Mesothelial cell of epicardium (in vitro differentiated cells): ENCODE results near the gene PIP5KL1. TPM values are rescaled to one million over a fixed set of nuclear protein-coding genes. Genes with fewer than 3 reads are reported as not detected.

ENCODE experiments used
- DNase-seq, 2 experiments: peaks; one replicate each; pipeline ENCODE4 v3.0.0; 2021; ENCODE audit warnings: low spot score in 2 of 2; ENCODE audit not compliant: unreplicated experiment in 2 of 2
- H3K27ac Mint-ChIP-seq: 2 replicates; pipeline ENCODE4 v1.8.0; 2021; ENCODE audit warnings: mixed read lengths
- H3K27me3 Mint-ChIP-seq: 2 replicates; pipeline ENCODE4 v1.8.0; 2021; ENCODE audit warnings: low read depth, mixed read lengths
- H3K36me3 Mint-ChIP-seq: 2 replicates; pipeline ENCODE4 v1.8.0; 2021; ENCODE audit warnings: mixed read lengths
- H3K4me1 Mint-ChIP-seq: 2 replicates; pipeline ENCODE4 v1.8.0; 2021; ENCODE audit warnings: mixed read lengths
- H3K4me3 Mint-ChIP-seq: 2 replicates; pipeline ENCODE4 v1.8.0; 2021; ENCODE audit warnings: mild to moderate bottlenecking, moderate library complexity, mixed read lengths
- H3K9me3 Mint-ChIP-seq: 2 replicates; pipeline ENCODE4 v1.8.0; 2021; ENCODE audit warnings: mixed read lengths
- total RNA-seq: library from RNA; stranded (reverse); gene quantifications from 3 replicates; pipeline ENCODE4 v1.2.1, GENCODE V29; 2021
- TF ChIP-seq, protein P1 (sequence below): fragments of 200-600 bp; sonication (generic); IDR thresholded peaks from one replicate; pipeline ENCODE4 v1.5.0; 2021; ENCODE audit warnings: antibody characterized with exemption; ENCODE audit not compliant: unreplicated experiment

The PIP5KL1 gene
- total RNA-seq, 1 donor from 2014 or later = 8.2 TPM

- TF ChIP-seq, protein P1, sequence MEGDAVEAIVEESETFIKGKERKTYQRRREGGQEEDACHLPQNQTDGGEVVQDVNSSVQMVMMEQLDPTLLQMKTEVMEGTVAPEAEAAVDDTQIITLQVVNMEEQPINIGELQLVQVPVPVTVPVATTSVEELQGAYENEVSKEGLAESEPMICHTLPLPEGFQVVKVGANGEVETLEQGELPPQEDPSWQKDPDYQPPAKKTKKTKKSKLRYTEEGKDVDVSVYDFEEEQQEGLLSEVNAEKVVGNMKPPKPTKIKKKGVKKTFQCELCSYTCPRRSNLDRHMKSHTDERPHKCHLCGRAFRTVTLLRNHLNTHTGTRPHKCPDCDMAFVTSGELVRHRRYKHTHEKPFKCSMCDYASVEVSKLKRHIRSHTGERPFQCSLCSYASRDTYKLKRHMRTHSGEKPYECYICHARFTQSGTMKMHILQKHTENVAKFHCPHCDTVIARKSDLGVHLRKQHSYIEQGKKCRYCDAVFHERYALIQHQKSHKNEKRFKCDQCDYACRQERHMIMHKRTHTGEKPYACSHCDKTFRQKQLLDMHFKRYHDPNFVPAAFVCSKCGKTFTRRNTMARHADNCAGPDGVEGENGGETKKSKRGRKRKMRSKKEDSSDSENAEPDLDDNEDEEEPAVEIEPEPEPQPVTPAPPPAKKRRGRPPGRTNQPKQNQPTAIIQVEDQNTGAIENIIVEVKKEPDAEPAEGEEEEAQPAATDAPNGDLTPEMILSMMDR = no peak
- H3K4me1 Mint-ChIP-seq = peaks cover 9% of the 10 kb centered on the region
- H3K27me3 Mint-ChIP-seq = no peaks in the 10 kb centered on the region
- H3K36me3 Mint-ChIP-seq = peaks cover 3% of the 10 kb centered on the region
- H3K27ac Mint-ChIP-seq = no peak overlapping the region
- H3K4me3 Mint-ChIP-seq = no peak overlapping the region
- H3K9me3 Mint-ChIP-seq = no peaks in the 10 kb centered on the region
- DNase-seq = no peak
Measured at GRCh38 chr9:127870887-127871286, 59.7 kb downstream of the PIP5KL1 start.

Other genes with a start within 250 kb of the PIP5KL1 start
- gene CFAP157, start 223.8 kb downstream of the PIP5KL1 start, total RNA-seq = 0.34 to 0.49 TPM (median 0.41 TPM) in 3 replicates
- gene PTRH1, start 215.1 kb downstream of the PIP5KL1 start, total RNA-seq = 9.4 to 10.3 TPM (median 9.5 TPM) in 3 replicates
- gene TTC16, start 214.7 kb downstream of the PIP5KL1 start, total RNA-seq = 0.07 TPM in 1 of 3 replicates, not detected in the others
- gene TOR2A, start 195.5 kb downstream of the PIP5KL1 start, total RNA-seq = 14.0 to 17.3 TPM (median 15.9 TPM) in 3 replicates
- 3.4 to 3.9 TPM (median 3.7 TPM) in 3 replicates for gene SH2D3C, start 152.1 kb downstream of the PIP5KL1 start, total RNA-seq
- 110 to 120 TPM (median 112 TPM) in 3 replicates for gene CDK9, start 144.7 kb downstream of the PIP5KL1 start, total RNA-seq
- gene FPGS, start 127.9 kb downstream of the PIP5KL1 start, total RNA-seq = 58.1 to 61.4 TPM (median 58.2 TPM) in 3 replicates
- 7.3 to 8.5 TPM (median 8.1 TPM) in 3 replicates for gene ENG, start 76.1 kb downstream of the PIP5KL1 start, total RNA-seq
- gene AK1, start 53.1 kb downstream of the PIP5KL1 start, total RNA-seq = 34.4 to 39.4 TPM (median 38.5 TPM) in 3 replicates
- 34.2 to 37.5 TPM (median 36.2 TPM) in 3 replicates for gene ST6GALNAC6, start 31.2 kb downstream of the PIP5KL1 start, total RNA-seq
- 14.5 to 16.1 TPM (median 15.8 TPM) in 3 replicates for gene ST6GALNAC4, start 13.7 kb downstream of the PIP5KL1 start, total RNA-seq
- gene DPM2, start 7.1 kb upstream of the PIP5KL1 start, total RNA-seq = 36.8 to 37.5 TPM (median 36.9 TPM) in 3 replicates
- 62.8 to 68.8 TPM (median 67.4 TPM) in 3 replicates for gene EEIG1, start 50.2 kb upstream of the PIP5KL1 start, total RNA-seq
- gene NAIF1, start 136.5 kb upstream of the PIP5KL1 start, total RNA-seq = 8.5 to 9.2 TPM (median 8.9 TPM) in 3 replicates
- gene SLC25A25, start 137.5 kb upstream of the PIP5KL1 start, total RNA-seq = 24.2 to 26.4 TPM (median 26.2 TPM) in 3 replicates
- gene PTGES2, start 197.0 kb upstream of the PIP5KL1 start, total RNA-seq = 70.0 to 74.8 TPM (median 72.6 TPM) in 3 replicates
- gene LCN2, start 218.7 kb upstream of the PIP5KL1 start, total RNA-seq = not detected in 3 replicates
- 60.7 to 64.4 TPM (median 63.1 TPM) in 3 replicates for gene BBLN, start 229.5 kb upstream of the PIP5KL1 start, total RNA-seq